Neural crest cell (in vitro differentiated cells): ENCODE data around the gene PA2G4. TPM values are rescaled to one million over a fixed set of nuclear protein-coding genes. Genes with fewer than 3 reads are reported as not detected.
"Not testable (repeated sequence)": the region's sequence is repeated elsewhere in the genome, so short reads cannot be mapped to it uniquely, and the experiment has no call there.

Experiments used
- DNase-seq: peaks from one replicate; pipeline ENCODE4 v3.0.0; 2021; ENCODE audit warnings: low read depth, mixed read lengths, low spot score
- H3K27ac Mint-ChIP-seq: one replicate; pipeline ENCODE4 v1.8.0; 2021; ENCODE audit warnings: mild to moderate bottlenecking, mixed read lengths; ENCODE audit not compliant: unreplicated experiment
- H3K27me3 Mint-ChIP-seq: 2 replicates; pipeline ENCODE4 v1.8.0; 2021; ENCODE audit warnings: low read depth, mild to moderate bottlenecking, mixed read lengths
- H3K36me3 Mint-ChIP-seq: 2 replicates; pipeline ENCODE4 v1.8.0; 2021; ENCODE audit warnings: low read depth, mild to moderate bottlenecking, mixed read lengths
- H3K4me1 Mint-ChIP-seq: 2 replicates; pipeline ENCODE4 v1.8.0; 2021; ENCODE audit warnings: mixed read lengths
- H3K4me3 Mint-ChIP-seq: one replicate; pipeline ENCODE4 v1.8.0; 2021; ENCODE audit warnings: mild to moderate bottlenecking, mixed read lengths
- H3K9me3 Mint-ChIP-seq: 2 replicates; pipeline ENCODE4 v1.8.0; 2021; ENCODE audit warnings: mixed read lengths
- total RNA-seq: library from RNA; stranded (reverse); gene quantifications from 2 replicates; pipeline ENCODE4 v1.2.1, GENCODE V29; 2021
- TF ChIP-seq, protein P1 (sequence below): fragments of 200-600 bp; sonication (generic); conservative IDR thresholded peaks from 2 replicates; pipeline ENCODE4 v1.5.0; 2021; ENCODE audit warnings: antibody characterized with exemption, mild to moderate bottlenecking

PA2G4 gene
- total RNA-seq, 1 donor from 2014 or later, result 201 TPM

GRCh38 chr12:56153678-56154065 is 49.3 kb downstream of the PA2G4 start:
- TF ChIP-seq, protein P1, sequence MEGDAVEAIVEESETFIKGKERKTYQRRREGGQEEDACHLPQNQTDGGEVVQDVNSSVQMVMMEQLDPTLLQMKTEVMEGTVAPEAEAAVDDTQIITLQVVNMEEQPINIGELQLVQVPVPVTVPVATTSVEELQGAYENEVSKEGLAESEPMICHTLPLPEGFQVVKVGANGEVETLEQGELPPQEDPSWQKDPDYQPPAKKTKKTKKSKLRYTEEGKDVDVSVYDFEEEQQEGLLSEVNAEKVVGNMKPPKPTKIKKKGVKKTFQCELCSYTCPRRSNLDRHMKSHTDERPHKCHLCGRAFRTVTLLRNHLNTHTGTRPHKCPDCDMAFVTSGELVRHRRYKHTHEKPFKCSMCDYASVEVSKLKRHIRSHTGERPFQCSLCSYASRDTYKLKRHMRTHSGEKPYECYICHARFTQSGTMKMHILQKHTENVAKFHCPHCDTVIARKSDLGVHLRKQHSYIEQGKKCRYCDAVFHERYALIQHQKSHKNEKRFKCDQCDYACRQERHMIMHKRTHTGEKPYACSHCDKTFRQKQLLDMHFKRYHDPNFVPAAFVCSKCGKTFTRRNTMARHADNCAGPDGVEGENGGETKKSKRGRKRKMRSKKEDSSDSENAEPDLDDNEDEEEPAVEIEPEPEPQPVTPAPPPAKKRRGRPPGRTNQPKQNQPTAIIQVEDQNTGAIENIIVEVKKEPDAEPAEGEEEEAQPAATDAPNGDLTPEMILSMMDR, result no peak
- H3K4me1 Mint-ChIP-seq, result peaks cover 60% of the 10 kb centered on the region
- no peaks in the 10 kb centered on the region for H3K9me3 Mint-ChIP-seq
- H3K4me3 Mint-ChIP-seq, result peak overlapping the region; percentile 98
- H3K27ac Mint-ChIP-seq, result no peak overlapping the region
- H3K27me3 Mint-ChIP-seq, result peaks cover 3% of the 10 kb centered on the region
- H3K36me3 Mint-ChIP-seq, result peaks cover 10% of the 10 kb centered on the region
- DNase-seq, result no peak

DNA sequence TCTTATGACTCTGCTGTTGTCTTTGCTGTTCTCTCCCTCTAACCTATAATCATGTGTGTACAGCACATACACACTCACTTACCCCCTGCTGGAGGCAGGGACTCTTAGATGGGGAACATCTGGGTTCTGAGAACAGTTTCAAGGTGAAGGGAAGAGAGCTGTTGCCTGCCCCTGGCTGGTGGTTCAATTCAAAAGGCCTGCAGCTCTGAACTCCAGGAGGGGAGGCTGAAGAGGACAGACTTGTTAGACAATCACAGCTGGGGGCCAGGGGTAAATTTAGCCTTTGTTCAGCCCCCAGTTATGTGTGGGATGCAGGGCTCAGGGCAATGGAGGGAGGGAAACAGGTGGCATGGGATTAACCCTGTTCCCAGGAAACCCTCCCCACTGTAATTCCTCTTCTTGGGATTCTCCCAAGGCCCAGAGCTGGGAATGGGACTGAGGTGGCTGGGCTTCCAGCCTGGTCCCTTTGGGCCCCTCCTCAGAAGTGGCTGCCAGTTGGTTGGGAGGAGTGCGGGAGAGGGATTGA is 50.0 kb downstream of the PA2G4 start:
- Mint-ChIP-seq H3K9me3 (no peaks in the 10 kb centered on the region), H3K4me3 (peak overlapping the region; percentile 98), H3K36me3 (peaks cover 17% of the 10 kb centered on the region), H3K4me1 (peaks cover 67% of the 10 kb centered on the region), H3K27me3 (peaks cover 7% of the 10 kb centered on the region), H3K27ac (no peak overlapping the region)
- no peak for DNase-seq
- TF ChIP-seq, protein P1, result no peak

- H3K4me3 Mint-ChIP-seq, result peak overlapping the region; percentile 75
Measured at GRCh38 chr12:56154818-56155217, 50.5 kb downstream of the PA2G4 start.

DNA sequence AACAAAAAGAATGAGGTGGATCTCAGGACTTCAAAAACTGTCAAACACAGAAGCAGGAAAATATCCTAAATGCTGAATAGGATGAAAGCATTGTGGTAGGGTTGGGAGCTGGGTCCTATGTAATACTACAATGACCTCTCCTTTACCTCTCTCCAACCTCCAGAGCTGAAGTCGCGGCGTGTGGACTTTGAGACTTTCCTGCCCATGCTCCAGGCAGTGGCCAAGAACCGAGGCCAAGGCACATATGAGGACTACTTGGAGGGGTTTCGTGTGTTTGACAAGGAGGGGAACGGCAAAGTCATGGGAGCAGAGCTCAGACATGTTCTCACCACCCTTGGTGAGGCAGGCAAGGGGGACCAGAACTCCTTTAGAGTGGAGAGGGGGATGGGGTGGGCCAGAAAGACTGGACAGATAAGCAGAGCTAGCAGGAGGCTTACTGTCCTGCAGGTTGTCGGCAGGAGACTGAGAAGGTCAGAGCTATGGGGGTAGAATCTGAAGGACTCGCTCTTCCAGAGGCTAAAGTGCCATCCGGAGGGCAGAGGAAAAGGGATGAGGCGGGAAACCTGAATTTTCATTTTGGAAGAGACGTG is 51.0 kb downstream of the PA2G4 start:
- H3K4me1 Mint-ChIP-seq, result peaks cover 77% of the 10 kb centered on the region
- TF ChIP-seq, protein P1, result no peak
- peaks cover 22% of the 10 kb centered on the region for H3K36me3 Mint-ChIP-seq
- peak overlapping the region; percentile 75 for H3K4me3 Mint-ChIP-seq
- no peaks in the 10 kb centered on the region for H3K9me3 Mint-ChIP-seq
- DNase-seq, result no peak
- H3K27ac Mint-ChIP-seq, result peak overlapping the region; percentile 60
- peaks cover 8% of the 10 kb centered on the region for H3K27me3 Mint-ChIP-seq

More at GRCh38 chr12:56154818-56155217, 50.5 kb downstream of the PA2G4 start:
- Mint-ChIP-seq H3K4me1 (peaks cover 72% of the 10 kb centered on the region), H3K36me3 (peaks cover 17% of the 10 kb centered on the region), H3K9me3 (no peaks in the 10 kb centered on the region), H3K27me3 (peaks cover 8% of the 10 kb centered on the region), H3K27ac (no peak overlapping the region)
- TF ChIP-seq, protein P1, result no peak
- no peak for DNase-seq

GRCh38 chr12:56156464-56157200 is 52.3 kb downstream of the PA2G4 start:
- H3K9me3 Mint-ChIP-seq, DNase-seq, H3K27me3 Mint-ChIP-seq: not testable (repeated sequence)
- peaks cover 28% of the 10 kb centered on the region for H3K36me3 Mint-ChIP-seq
- peak overlapping the region; percentile 95 for H3K4me3 Mint-ChIP-seq
- H3K4me1 Mint-ChIP-seq, result peaks cover 82% of the 10 kb centered on the region
- peak overlapping the region; percentile 99 for H3K27ac Mint-ChIP-seq
